ENCODE data around the gene STAT6.
A peak's percentile ranks its signal among the peaks of the same experiment; 100 is the strongest.

The STAT6 gene

DNA sequence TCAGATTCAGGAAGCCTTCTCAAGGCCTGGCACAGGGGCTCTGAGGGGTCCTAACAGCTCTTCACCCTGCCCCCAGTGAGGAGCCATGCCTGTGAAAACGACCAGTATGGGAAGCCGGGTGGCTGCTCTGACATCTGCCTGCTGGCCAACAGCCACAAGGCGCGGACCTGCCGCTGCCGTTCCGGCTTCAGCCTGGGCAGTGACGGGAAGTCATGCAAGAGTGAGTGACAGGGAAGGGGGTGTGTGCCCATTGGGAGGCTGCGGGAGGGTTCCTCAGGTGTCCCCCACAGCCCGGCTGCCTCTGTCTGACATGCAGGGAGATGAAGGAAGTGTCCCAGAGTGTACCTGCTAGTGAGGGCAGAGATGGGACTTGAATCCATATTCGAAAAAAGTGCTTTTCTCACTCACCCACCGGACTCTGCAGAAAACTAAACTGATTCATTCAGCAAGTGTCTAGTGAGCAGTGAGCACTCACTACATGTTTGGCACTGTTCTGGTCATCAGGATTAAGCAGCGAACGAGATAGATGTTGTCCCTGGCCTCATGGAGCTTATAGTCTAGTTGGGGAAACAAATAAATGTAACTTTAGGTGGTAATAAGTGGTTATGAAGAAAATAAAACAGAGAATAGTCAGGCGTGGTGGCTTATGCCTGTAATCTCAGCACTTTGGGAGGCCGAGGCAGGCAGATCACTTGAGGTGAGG lies 45.7 kb upstream of the STAT6 start:
- no peak for TF ChIP-seq CTCF (conservative IDR thresholded peaks at IDR 0.05; ENCODE audit: low read length)
- no peak overlapping the region for H3K4me3 ChIP-seq (ENCODE audit: low read length)
- DNase-seq (ENCODE audit: low read depth) = no peak

DNA sequence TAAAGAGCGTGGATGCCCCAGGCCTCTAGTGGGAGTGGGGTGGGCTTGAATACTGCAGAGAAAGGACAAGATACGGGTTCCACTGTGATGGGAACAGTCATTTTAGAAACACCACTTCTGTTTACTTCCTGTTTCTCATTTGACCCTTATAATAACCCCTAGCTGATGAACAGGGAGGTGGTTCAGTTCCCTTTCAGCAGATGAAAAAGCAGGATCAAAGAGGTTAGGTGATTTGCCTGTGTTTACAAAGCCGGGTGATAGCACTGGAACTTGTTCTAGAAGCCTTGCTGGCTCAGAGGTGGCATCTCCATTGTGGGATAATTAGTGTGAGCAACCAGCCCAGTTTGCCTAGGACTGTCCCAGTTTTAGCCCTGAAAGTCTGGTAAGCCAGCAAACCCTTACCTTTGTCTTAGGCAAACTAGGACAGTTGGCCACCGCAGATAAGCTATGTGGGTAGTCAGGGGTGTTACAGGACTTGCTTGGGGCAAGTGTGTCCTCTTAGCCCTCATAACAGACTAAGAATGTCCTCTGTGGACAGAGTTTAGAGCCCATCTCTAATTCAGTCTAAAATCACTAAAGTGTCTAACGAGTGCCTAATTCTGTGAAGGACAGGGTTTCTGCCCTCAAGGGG lies 43.8 kb upstream of the STAT6 start:
- no peak for DNase-seq (ENCODE audit: low read depth)
- TF ChIP-seq CTCF (conservative IDR thresholded peaks at IDR 0.05; ENCODE audit: low read length) = no peak
- H3K4me3 ChIP-seq (ENCODE audit: low read length) = no peak overlapping the region

GRCh38 chr12:57154076-57154475 lies 42.9 kb upstream of the STAT6 start:
- no peak for TF ChIP-seq CTCF (conservative IDR thresholded peaks at IDR 0.05; ENCODE audit: low read length)
- H3K4me3 ChIP-seq (ENCODE audit: low read length) = no peak overlapping the region
- DNase-seq (ENCODE audit: low read depth) = no peak

GRCh38 chr12:57153415-57153997 lies 42.3 kb upstream of the STAT6 start:
- no peak overlapping the region for H3K4me3 ChIP-seq (ENCODE audit: low read length)
- no peak for DNase-seq (ENCODE audit: low read depth)
- no peak for TF ChIP-seq CTCF (conservative IDR thresholded peaks at IDR 0.05; ENCODE audit: low read length)

- peak; percentile 72 for DNase-seq (ENCODE audit: low read depth)
- TF ChIP-seq CTCF (conservative IDR thresholded peaks at IDR 0.05; ENCODE audit: low read length) = no peak
- H3K4me3 ChIP-seq (ENCODE audit: low read length) = no peak overlapping the region
Observed at GRCh38 chr12:57152639-57153038, 41.5 kb upstream of the STAT6 start.

GRCh38 chr12:57151741-57152630 lies 40.8 kb upstream of the STAT6 start:
- no peak for TF ChIP-seq CTCF (conservative IDR thresholded peaks at IDR 0.05; ENCODE audit: low read length)
- peak overlapping the region; percentile 24 for H3K4me3 ChIP-seq (ENCODE audit: low read length)
- peak; percentile 97 for DNase-seq (ENCODE audit: low read depth)
